Lower leg skin (tissue), 3 donors: ENCODE measurements around the gene SLX9.

ENCODE experiments used
- POLR2A ChIP-seq, 2 donors: fragments of 450-650 bp; IDR thresholded peaks; one replicate each; pipeline ENCODE4 v1.6.1; 2016 to 2017; ENCODE audit warnings: antibody characterized with exemption in 2 of 2, mild to moderate bottlenecking in 1 of 2, moderate library complexity in 1 of 2
- TF ChIP-seq, protein P1 (sequence below), 3 donors: fragments of 450-650 bp; IDR thresholded peaks; one replicate each; pipeline ENCODE4 v1.5.1; 2016; ENCODE audit warnings: antibody characterized with exemption in 3 of 3, mild to moderate bottlenecking in 3 of 3, moderate library complexity in 2 of 3

DNA sequence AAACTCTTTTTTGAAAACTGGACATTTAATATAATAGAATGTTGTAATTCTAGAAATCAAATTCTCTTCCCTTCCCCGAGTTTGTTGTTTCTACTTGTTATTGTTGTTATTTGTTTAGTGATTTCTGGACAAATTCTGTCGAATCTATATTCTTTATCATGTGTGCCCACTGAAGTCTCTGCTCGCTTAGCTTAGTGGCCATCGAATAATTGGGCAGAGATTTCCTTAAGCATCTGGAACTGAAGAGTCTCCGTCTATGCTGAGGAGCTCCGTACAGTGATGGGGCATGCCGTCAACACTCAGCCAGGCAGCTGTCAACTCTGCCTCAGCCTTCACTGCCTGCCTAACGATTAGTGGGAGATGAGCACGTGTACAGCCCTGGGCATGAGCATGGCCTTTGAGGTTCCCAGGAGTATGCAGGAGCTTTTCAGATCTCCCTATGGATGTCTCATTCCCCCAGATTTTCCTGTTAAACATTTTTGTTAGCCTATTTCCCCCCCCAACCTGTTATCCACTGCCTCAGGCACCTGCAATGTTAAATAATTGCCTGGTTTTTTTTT, 66.8 kb downstream of the SLX9 start:
- TF ChIP-seq, protein P1, sequence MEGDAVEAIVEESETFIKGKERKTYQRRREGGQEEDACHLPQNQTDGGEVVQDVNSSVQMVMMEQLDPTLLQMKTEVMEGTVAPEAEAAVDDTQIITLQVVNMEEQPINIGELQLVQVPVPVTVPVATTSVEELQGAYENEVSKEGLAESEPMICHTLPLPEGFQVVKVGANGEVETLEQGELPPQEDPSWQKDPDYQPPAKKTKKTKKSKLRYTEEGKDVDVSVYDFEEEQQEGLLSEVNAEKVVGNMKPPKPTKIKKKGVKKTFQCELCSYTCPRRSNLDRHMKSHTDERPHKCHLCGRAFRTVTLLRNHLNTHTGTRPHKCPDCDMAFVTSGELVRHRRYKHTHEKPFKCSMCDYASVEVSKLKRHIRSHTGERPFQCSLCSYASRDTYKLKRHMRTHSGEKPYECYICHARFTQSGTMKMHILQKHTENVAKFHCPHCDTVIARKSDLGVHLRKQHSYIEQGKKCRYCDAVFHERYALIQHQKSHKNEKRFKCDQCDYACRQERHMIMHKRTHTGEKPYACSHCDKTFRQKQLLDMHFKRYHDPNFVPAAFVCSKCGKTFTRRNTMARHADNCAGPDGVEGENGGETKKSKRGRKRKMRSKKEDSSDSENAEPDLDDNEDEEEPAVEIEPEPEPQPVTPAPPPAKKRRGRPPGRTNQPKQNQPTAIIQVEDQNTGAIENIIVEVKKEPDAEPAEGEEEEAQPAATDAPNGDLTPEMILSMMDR (IDR thresholded peaks at IDR 0.05) = no peak
- no peak for TF ChIP-seq POLR2A (IDR thresholded peaks at IDR 0.05)
